ENCODE measurements around the gene HNRNPA2B1.
A peak's percentile ranks its signal among the peaks of the same experiment; 100 is the strongest.

The HNRNPA2B1 gene

GRCh38 chr7:26162431-26162830, 38.1 kb downstream of the HNRNPA2B1 start:
- no peak for DNase-seq (ENCODE audit: low read depth, low spot score)
- no peak overlapping the region for H3K4me3 ChIP-seq (ENCODE audit: low read depth, low read length)
- POLR2A ChIA-PET, result interaction anchor here (0.6 kb wide), 1 partner anchor 37 kb away, joined by 4 read pairs; no protein-coding TSS in a partner anchor
- TF ChIP-seq CTCF (IDR thresholded peaks at IDR 0.05; ENCODE audit: insufficient read depth, low read length, missing control alignments), result no peak
- CTCF ChIA-PET, result interaction anchor here (3.1 kb wide), 1 partner anchor 35 kb away, joined by 19 read pairs; no protein-coding TSS in a partner anchor

DNA sequence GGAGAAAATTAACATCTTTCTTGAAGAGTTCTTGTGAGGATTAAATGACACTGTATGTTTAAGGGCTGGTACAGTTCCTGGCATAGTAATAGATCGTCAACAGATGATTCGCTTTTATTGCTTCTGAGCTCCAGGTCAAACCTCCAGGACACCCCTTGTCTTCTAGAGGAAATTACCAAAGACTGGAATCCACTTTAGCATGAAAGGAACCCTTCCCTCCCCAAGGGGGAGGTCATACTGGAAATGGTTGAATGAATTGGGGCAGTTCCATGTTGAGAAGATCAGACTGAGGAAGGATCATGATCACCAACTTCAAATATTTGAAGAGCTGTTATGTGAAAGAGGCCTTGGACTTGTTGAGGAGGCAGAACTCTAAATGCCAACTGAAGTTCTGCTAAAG, 39.6 kb downstream of the HNRNPA2B1 start:
- ChIA-PET POLR2A (no interaction called here), CTCF (interaction anchor here (1.3 to 3.1 kb wide), 3 partner anchors 31 to 70 kb away, joined by 4 to 19 read pairs (median 6); no protein-coding TSS in a partner anchor)
- DNase-seq (ENCODE audit: low read depth, low spot score), result no peak
- TF ChIP-seq CTCF (IDR thresholded peaks at IDR 0.05; ENCODE audit: insufficient read depth, low read length, missing control alignments), result no peak
- H3K4me3 ChIP-seq (ENCODE audit: low read depth, low read length), result no peak overlapping the region

DNA sequence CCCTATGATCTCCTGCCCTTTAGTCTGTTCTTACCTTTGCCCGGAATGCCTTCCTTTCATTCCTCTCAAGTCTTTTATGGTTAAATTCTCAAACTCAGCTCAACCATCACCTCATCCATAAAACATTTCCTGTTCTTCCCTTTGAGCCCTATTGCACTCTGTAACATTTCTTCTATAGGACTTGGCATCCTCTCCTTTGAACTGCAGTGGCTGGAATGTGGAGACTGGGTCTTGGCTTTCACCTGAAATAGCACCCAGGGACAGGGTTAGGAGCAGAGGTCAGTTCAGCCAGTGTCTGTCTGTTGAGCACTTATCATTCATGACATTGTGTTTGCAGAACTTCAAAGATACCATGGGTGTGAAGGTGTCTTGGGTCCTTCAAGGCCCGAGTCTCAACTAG, 41.3 kb downstream of the HNRNPA2B1 start:
- ChIA-PET POLR2A (interaction anchor here (1.0 kb wide), 2 partner anchors 20 to 42 kb away, joined by 4 read pairs; partner anchors contain the start of genes CBX3 and HNRNPA2B1), CTCF (interaction anchor here (1.6 kb wide), 1 partner anchor 39 kb away, joined by 4 read pairs; no protein-coding TSS in a partner anchor)
- H3K4me3 ChIP-seq (ENCODE audit: low read depth, low read length), result no peak overlapping the region
- DNase-seq (ENCODE audit: low read depth, low spot score), result no peak
- TF ChIP-seq CTCF (IDR thresholded peaks at IDR 0.05; ENCODE audit: insufficient read depth, low read length, missing control alignments), result no peak

GRCh38 chr7:26157520-26158105, 42.9 kb downstream of the HNRNPA2B1 start:
- no peak for DNase-seq (ENCODE audit: low read depth, low spot score)
- no peak for TF ChIP-seq CTCF (IDR thresholded peaks at IDR 0.05; ENCODE audit: insufficient read depth, low read length, missing control alignments)
- H3K4me3 ChIP-seq (ENCODE audit: low read depth, low read length), result no peak overlapping the region
- CTCF ChIA-PET, result interaction anchor here (1.2 to 2.3 kb wide), 5 partner anchors 9 to 67 kb away, joined by 3 to 9 read pairs (median 4); no protein-coding TSS in a partner anchor
- POLR2A ChIA-PET, result interaction anchor here (2.6 kb wide), 1 partner anchor 42 kb away, joined by 12 read pairs; the partner anchor contains the start of gene HNRNPA2B1

DNA sequence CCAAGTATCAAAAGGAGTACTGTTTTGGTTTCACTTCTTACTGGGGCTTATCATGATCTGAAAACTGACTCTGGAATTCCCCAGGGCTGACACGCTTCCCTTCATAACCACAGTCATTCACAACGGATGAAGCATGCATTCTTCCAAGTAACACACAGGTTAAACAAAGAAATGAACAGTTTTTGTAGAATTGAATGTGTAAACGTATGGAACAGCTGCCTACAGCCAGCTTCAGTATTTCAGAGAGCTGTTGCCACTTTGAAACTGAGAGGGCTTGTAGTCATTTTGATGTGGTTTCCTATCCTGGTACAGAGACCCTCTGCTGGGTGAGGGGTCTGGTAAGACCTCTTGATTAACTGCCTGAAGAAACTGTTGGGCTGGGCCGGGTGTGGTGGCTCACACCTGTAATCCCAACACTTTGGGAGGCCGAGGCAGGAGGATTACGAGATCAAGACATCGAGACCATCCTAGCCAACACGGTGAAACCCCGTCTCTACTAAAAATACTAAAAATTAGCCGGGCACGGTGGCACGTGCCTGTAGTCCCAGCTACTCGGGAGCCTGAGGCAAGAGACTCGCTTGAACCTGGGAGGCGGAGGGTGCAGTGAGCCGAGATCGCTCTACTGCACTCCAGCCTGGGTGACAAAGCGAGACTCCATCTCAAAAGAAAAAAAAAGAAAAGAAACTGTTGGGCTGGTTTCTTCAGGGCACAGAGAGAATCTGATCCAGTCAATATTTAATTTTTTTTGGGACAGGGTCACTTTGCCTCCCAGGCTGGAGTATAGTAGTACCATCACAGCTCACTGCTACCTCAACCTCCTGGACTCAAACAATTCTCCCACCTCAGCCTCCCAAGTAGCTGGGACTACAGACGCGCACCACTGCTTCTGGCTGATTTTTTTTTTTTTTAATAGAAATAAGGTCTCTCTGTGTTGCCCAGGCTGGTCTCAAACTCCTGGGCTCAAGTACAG, 43.8 kb downstream of the HNRNPA2B1 start:
- peak overlapping the region; percentile 6; the same call in 1 of the 2 replicates for H3K4me3 ChIP-seq (ENCODE audit: low read depth, low read length)
- DNase-seq (ENCODE audit: low read depth, low spot score), result peak; percentile 74
- ChIA-PET POLR2A (interaction anchor here (2.6 kb wide), 1 partner anchor 43 kb away, joined by 12 read pairs; the partner anchor contains the start of gene HNRNPA2B1), CTCF (interaction anchor here (1.1 to 2.3 kb wide), 9 partner anchors 10 to 1004 kb away, joined by 3 to 9 read pairs (median 4); no protein-coding TSS in a partner anchor)
- TF ChIP-seq CTCF (IDR thresholded peaks at IDR 0.05; ENCODE audit: insufficient read depth, low read length, missing control alignments), result no peak

Data from AG04449 (cell line).